Measurements from ENCODE around the gene RTKN2.

Gene RTKN2

GRCh38 chr10:62166331-62167131 lies 102.1 kb downstream of the RTKN2 start:
- peak; percentile 80 for DNase-seq

GRCh38 chr10:62165803-62166202 lies 102.8 kb downstream of the RTKN2 start:
- DNase-seq, result no peak

GRCh38 chr10:62163024-62163423 lies 105.6 kb downstream of the RTKN2 start:
- no peak for DNase-seq

- no peak for DNase-seq
Observed at GRCh38 chr10:62162261-62162981, 106.2 kb downstream of the RTKN2 start.

- DNase-seq, result no peak
Observed at GRCh38 chr10:62159351-62159750, 109.3 kb downstream of the RTKN2 start.

- DNase-seq, result no peak
Observed at GRCh38 chr10:62157601-62158000, 111.0 kb downstream of the RTKN2 start.

- no peak for DNase-seq
Observed at GRCh38 chr10:62155054-62155680, 113.5 kb downstream of the RTKN2 start.

- DNase-seq, result no peak
Observed at GRCh38 chr10:62154231-62154630, 114.4 kb downstream of the RTKN2 start.

- DNase-seq, result peak; percentile 53
Observed at GRCh38 chr10:62153191-62153590, 115.5 kb downstream of the RTKN2 start.

GRCh38 chr10:62149621-62150020 lies 119.0 kb downstream of the RTKN2 start:
- no peak for DNase-seq

GRCh38 chr10:62148155-62148554 lies 120.5 kb downstream of the RTKN2 start:
- DNase-seq, result no peak

GRCh38 chr10:62147425-62147824 lies 121.2 kb downstream of the RTKN2 start:
- no peak for DNase-seq

- DNase-seq, result peak; percentile 48
Observed at GRCh38 chr10:62136931-62137330, 131.7 kb downstream of the RTKN2 start.

- DNase-seq, result no peak
Observed at GRCh38 chr10:62133618-62134017, 135.0 kb downstream of the RTKN2 start.
